GM12874 (cell line): ENCODE results near the gene ALDH9A1.

Experiments used
- CTCF ChIP-seq: IDR thresholded peaks from 2 replicates; pipeline ENCODE4 v1.5.1; 2011; ENCODE audit warnings: low read depth, mild to moderate bottlenecking, control low read depth, low read length, moderate library complexity; ENCODE audit not compliant: insufficient read depth

ALDH9A1 gene

GRCh38 chr1:165635823-165636222 is 62.5 kb downstream of the ALDH9A1 start:
- TF ChIP-seq CTCF: no peak

- TF ChIP-seq CTCF: no peak
Measured at GRCh38 chr1:165635329-165635728, 63.0 kb downstream of the ALDH9A1 start.

- TF ChIP-seq CTCF: no peak
Measured at GRCh38 chr1:165634154-165634921, 64.0 kb downstream of the ALDH9A1 start.

- TF ChIP-seq CTCF: no peak
Measured at GRCh38 chr1:165633614-165634013, 64.7 kb downstream of the ALDH9A1 start.

GRCh38 chr1:165632491-165632890 is 65.9 kb downstream of the ALDH9A1 start:
- TF ChIP-seq CTCF: no peak

GRCh38 chr1:165632152-165632469 is 66.3 kb downstream of the ALDH9A1 start:
- no peak for TF ChIP-seq CTCF

GRCh38 chr1:165631342-165632151 is 66.8 kb downstream of the ALDH9A1 start:
- TF ChIP-seq CTCF: no peak
